Activated T-helper 2 cell treated with anti-CD3 and anti-CD28 coated beads, Interferon-gamma antibody, Interleukin-2, Interleukin-4, amounts not matched to agents 10 μg/mL and 5 μg/mL and 100 μg/mL, durations not matched to agents 14 hours and 24 hours and 36 hours (primary cell): Measurements from ENCODE around the gene TLE1. TPM values are rescaled to one million over a fixed set of nuclear protein-coding genes. Genes with fewer than 3 reads are reported as not detected.

Experiments used
- DNase-seq: peaks from one replicate; pipeline ENCODE4 v3.0.0; 2021; ENCODE audit warnings: low spot score
- H3K27ac Mint-ChIP-seq: one replicate; pipeline ENCODE4 v1.8.0; 2021; ENCODE audit warnings: mixed read lengths
- H3K27me3 Mint-ChIP-seq: one replicate; pipeline ENCODE4 v1.8.0; 2021; ENCODE audit warnings: low read depth, mixed read lengths
- H3K36me3 Mint-ChIP-seq: one replicate; pipeline ENCODE4 v1.8.0; 2021; ENCODE audit warnings: low read depth, mixed read lengths
- H3K4me1 Mint-ChIP-seq: one replicate; pipeline ENCODE4 v1.8.0; 2021; ENCODE audit warnings: low read depth, mixed read lengths
- H3K4me3 Mint-ChIP-seq: one replicate; pipeline ENCODE4 v1.8.0; 2021; ENCODE audit warnings: low read depth, mild to moderate bottlenecking, moderate library complexity, mixed read lengths
- H3K9me3 Mint-ChIP-seq: one replicate; pipeline ENCODE4 v1.8.0; 2021; ENCODE audit warnings: mixed read lengths
- intact Hi-C: fragments of 100-400 bp; cut with micrococcal nuclease; formaldehyde crosslinking; loops from one replicate; pipeline ENCODE4 v1.15.1; 2023
- total RNA-seq: library from RNA; stranded (reverse); gene quantifications from 2 replicates; pipeline ENCODE4 v1.2.3, GENCODE V29; 2022

TLE1 gene
- total RNA-seq, 1 donor from 2014 or later: 0.41 TPM

GRCh38 chr9:81683238-81683637 is 6.1 kb downstream of the TLE1 start:
- H3K27ac Mint-ChIP-seq: no peak overlapping the region
- DNase-seq: no peak
- intact Hi-C loops: no loop called here
- no peaks in the 10 kb centered on the region for H3K36me3 Mint-ChIP-seq
- H3K27me3 Mint-ChIP-seq: peaks cover 16% of the 10 kb centered on the region
- peaks cover 7% of the 10 kb centered on the region for H3K4me1 Mint-ChIP-seq
- no peaks in the 10 kb centered on the region for H3K9me3 Mint-ChIP-seq
- H3K4me3 Mint-ChIP-seq: no peak overlapping the region

GRCh38 chr9:81682797-81683196 is 6.5 kb downstream of the TLE1 start:
- Mint-ChIP-seq H3K4me3 (no peak overlapping the region), H3K4me1 (peaks cover 7% of the 10 kb centered on the region), H3K27me3 (peaks cover 16% of the 10 kb centered on the region), H3K9me3 (no peaks in the 10 kb centered on the region), H3K27ac (no peak overlapping the region), H3K36me3 (no peaks in the 10 kb centered on the region)
- intact Hi-C loops: no loop called here
- DNase-seq: no peak

GRCh38 chr9:81682177-81682576 is 7.2 kb downstream of the TLE1 start:
- H3K36me3 Mint-ChIP-seq: no peaks in the 10 kb centered on the region
- no peaks in the 10 kb centered on the region for H3K9me3 Mint-ChIP-seq
- no peak overlapping the region for H3K4me3 Mint-ChIP-seq
- intact Hi-C loops: no loop called here
- peaks cover 6% of the 10 kb centered on the region for H3K4me1 Mint-ChIP-seq
- H3K27ac Mint-ChIP-seq: no peak overlapping the region
- DNase-seq: no peak
- peaks cover 16% of the 10 kb centered on the region for H3K27me3 Mint-ChIP-seq

GRCh38 chr9:81680506-81680905 is 8.8 kb downstream of the TLE1 start:
- H3K27ac Mint-ChIP-seq: no peak overlapping the region
- no peaks in the 10 kb centered on the region for H3K36me3 Mint-ChIP-seq
- no peak for DNase-seq
- peaks cover 3% of the 10 kb centered on the region for H3K4me1 Mint-ChIP-seq
- peaks cover 16% of the 10 kb centered on the region for H3K27me3 Mint-ChIP-seq
- no peak overlapping the region for H3K4me3 Mint-ChIP-seq
- H3K9me3 Mint-ChIP-seq: no peaks in the 10 kb centered on the region
- intact Hi-C loops: no loop called here

DNA sequence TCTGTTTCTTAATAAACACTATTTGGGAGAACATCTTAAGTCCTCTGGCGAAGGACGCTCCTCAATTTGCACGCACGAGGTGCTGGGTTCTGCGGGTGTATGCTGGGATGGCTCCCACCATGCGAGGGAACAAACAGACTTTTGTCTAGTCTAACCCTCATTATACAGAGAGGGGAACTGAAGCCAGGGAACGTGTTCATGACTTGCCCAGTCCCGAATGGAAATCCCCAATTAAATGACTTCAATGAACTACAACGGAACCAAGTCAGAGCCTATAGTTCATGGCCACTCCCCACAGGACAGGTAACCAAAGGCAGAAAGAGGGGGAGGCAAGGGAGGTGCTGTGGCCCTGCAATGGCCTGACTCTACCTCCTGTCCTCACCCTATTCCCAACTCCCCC is 9.3 kb downstream of the TLE1 start:
- peaks cover 3% of the 10 kb centered on the region for H3K4me1 Mint-ChIP-seq
- DNase-seq: no peak
- no peak overlapping the region for H3K4me3 Mint-ChIP-seq
- H3K36me3 Mint-ChIP-seq: no peaks in the 10 kb centered on the region
- no peak overlapping the region for H3K27ac Mint-ChIP-seq
- intact Hi-C loops: no loop called here
- no peaks in the 10 kb centered on the region for H3K9me3 Mint-ChIP-seq
- peaks cover 16% of the 10 kb centered on the region for H3K27me3 Mint-ChIP-seq

DNA sequence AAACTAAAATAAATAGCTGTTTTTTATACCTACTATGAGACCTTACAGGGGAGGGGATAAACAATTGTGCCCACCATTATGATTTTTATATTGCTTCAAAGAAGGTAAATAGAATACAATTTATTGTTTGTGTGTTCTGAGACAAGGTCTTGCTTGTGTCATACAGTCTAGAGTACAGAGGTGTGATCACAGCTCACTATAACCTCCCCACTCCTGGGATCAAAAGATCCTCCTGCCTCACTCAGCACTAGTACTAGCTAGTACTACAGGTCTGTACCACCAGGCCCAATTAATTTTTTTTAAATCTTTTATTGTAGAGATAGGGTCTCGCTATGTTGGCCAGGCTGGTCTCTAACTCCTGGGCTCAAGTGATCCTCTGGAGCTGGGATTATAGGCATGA is 11.3 kb downstream of the TLE1 start:
- Mint-ChIP-seq H3K36me3 (no peaks in the 10 kb centered on the region), H3K4me3 (no peak overlapping the region), H3K4me1 (peaks cover 3% of the 10 kb centered on the region), H3K27ac (no peak overlapping the region), H3K9me3 (no peaks in the 10 kb centered on the region), H3K27me3 (peaks cover 16% of the 10 kb centered on the region)
- no peak for DNase-seq
- intact Hi-C loops: no loop called here

DNA sequence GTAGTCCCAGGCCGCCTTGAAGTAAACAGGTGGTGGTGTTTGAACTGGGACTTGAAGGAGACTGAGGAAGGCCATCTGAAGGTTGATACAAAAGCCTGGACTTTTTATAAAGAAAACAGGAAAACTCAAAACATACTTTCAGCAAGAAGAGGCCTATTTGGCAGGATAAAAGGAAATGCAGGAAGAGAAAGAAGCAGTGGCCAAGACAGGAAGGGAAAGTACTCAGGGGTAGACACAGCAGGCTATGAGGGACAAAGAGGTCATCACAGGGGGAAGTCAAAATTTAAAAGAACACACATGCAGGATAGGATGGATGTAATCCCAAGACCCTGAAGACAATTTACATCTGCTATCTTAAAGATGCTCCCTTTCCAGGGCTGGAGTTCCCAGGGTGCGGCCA is 13.0 kb downstream of the TLE1 start:
- Mint-ChIP-seq H3K36me3 (no peaks in the 10 kb centered on the region), H3K4me1 (no peaks in the 10 kb centered on the region), H3K27me3 (peaks cover 5% of the 10 kb centered on the region), H3K4me3 (no peak overlapping the region), H3K9me3 (no peaks in the 10 kb centered on the region), H3K27ac (no peak overlapping the region)
- DNase-seq: no peak
- intact Hi-C loops: no loop called here

DNA sequence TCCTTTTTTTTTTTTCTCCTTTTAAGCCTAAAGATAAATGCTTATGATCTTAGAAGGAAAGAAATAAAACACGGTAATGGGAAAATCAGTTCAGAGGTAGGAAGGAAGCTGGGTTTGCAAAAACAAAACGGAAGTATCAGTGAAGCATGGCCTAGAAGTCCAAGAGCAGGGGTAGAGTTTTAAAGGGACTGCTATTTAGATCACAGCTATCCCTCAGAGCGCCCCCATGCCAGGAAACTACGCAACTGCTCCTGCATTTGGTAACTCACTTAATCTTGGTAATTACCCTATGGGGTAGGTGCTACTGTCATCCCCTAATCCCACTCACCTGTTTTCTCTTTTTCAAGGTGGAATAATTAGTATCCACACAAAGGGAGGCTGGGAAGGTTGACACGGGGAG is 16.0 kb downstream of the TLE1 start:
- Mint-ChIP-seq H3K27me3 (no peaks in the 10 kb centered on the region), H3K4me1 (no peaks in the 10 kb centered on the region), H3K4me3 (no peak overlapping the region), H3K9me3 (no peaks in the 10 kb centered on the region), H3K36me3 (no peaks in the 10 kb centered on the region), H3K27ac (no peak overlapping the region)
- no peak for DNase-seq
- intact Hi-C loops: no loop called here

DNA sequence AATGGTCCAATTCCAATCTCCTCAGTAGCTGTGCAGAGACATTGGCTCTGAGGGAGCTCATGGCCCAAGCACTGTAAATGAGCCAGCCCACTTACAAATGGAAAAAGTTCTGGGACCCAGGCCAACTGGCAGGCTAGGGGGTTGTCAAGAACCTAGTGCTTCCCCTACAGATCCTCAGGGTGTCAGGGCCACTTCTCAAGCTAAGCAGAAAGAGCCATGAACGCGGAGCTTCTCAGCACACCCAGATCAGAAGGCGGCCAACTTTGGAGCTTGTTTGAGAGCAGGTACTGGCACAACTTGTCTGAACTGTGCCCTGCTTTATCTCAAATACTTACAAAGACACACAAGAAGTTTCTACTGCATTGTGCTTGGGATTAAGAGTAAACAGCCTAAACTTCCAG is 17.5 kb downstream of the TLE1 start:
- no peak overlapping the region for H3K27ac Mint-ChIP-seq
- no peaks in the 10 kb centered on the region for H3K9me3 Mint-ChIP-seq
- H3K4me1 Mint-ChIP-seq: no peaks in the 10 kb centered on the region
- H3K4me3 Mint-ChIP-seq: no peak overlapping the region
- no peaks in the 10 kb centered on the region for H3K36me3 Mint-ChIP-seq
- DNase-seq: no peak
- intact Hi-C loops: no loop called here
- H3K27me3 Mint-ChIP-seq: no peaks in the 10 kb centered on the region

DNA sequence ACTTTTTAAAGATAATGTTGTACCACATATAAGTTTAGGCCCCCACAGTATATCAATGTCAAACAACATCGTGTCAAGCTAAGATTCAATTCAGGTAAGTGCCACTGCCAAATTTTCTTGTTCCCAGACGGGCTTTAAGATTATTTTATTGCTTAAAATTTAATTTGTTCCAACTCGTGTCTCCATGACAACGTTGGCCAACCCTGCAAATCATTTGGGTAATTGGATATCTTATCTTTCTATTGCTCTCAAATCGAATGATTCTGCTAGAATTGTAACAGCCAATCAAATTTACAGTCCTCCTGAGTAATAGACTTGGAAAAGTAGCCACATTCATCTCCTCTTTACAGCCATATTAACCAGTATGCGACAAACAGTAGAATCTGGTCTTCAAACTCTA is 19.5 kb downstream of the TLE1 start:
- Mint-ChIP-seq H3K4me3 (no peak overlapping the region), H3K36me3 (no peaks in the 10 kb centered on the region), H3K9me3 (no peaks in the 10 kb centered on the region), H3K27me3 (no peaks in the 10 kb centered on the region), H3K4me1 (no peaks in the 10 kb centered on the region), H3K27ac (no peak overlapping the region)
- DNase-seq: no peak
- intact Hi-C loops: no loop called here

GRCh38 chr9:81669041-81669651 is 20.2 kb downstream of the TLE1 start:
- Mint-ChIP-seq H3K4me3 (no peak overlapping the region), H3K9me3 (no peaks in the 10 kb centered on the region), H3K27ac (no peak overlapping the region), H3K4me1 (no peaks in the 10 kb centered on the region), H3K27me3 (no peaks in the 10 kb centered on the region), H3K36me3 (no peaks in the 10 kb centered on the region)
- intact Hi-C loops: no loop called here
- no peak for DNase-seq

GRCh38 chr9:81666123-81666522 is 23.2 kb downstream of the TLE1 start:
- Mint-ChIP-seq H3K27me3 (no peaks in the 10 kb centered on the region), H3K4me1 (no peaks in the 10 kb centered on the region), H3K4me3 (no peak overlapping the region), H3K36me3 (no peaks in the 10 kb centered on the region), H3K27ac (no peak overlapping the region), H3K9me3 (no peaks in the 10 kb centered on the region)
- intact Hi-C loops: no loop called here
- no peak for DNase-seq

DNA sequence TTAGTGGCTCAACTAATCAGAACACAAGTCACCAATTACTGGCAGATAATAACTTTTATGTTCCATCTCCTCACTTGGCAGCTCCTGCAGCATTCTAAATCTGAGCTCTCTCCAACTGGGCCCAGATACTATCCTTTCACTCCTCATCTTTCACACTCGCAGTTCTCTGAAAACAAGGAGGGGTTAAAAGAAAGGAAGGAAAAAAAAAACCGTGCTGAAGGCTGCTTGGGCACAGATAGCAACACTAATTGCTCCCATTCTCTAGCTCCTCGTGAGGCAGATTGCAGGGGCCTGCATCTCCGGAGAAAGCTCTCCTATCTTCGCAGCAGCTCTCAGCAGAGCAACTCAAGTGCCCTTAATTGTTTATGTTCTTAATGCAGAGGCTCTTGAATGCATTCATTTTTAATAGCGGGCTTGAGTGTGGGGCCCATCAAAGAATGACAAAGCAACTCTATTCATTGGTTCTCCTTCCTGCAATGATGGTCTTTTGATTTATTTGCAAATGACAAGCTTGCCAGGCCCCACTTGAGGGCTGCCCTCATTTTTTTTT is 23.9 kb downstream of the TLE1 start:
- no peaks in the 10 kb centered on the region for H3K27me3 Mint-ChIP-seq
- DNase-seq: no peak
- no peaks in the 10 kb centered on the region for H3K4me1 Mint-ChIP-seq
- H3K27ac Mint-ChIP-seq: no peak overlapping the region
- intact Hi-C loops: no loop called here
- no peaks in the 10 kb centered on the region for H3K36me3 Mint-ChIP-seq
- no peak overlapping the region for H3K4me3 Mint-ChIP-seq
- H3K9me3 Mint-ChIP-seq: no peaks in the 10 kb centered on the region
